ENCODE measurements around the gene CCDC90B. TPM values are rescaled to one million over a fixed set of nuclear protein-coding genes. Genes with fewer than 3 reads are reported as not detected.

CCDC90B gene
- total and polyA plus RNA-seq, 2 of the 8 experiments (the other 6 are each of a cell fraction or from before 2014, with no cell fraction given) = 21.8 to 54.5 TPM

GRCh38 chr11:83317757-83318690 lies 31.9 kb upstream of the CCDC90B start (continued):
- TF ChIP-seq ATF3 (IDR thresholded peaks at IDR 0.05; ENCODE audit: insufficient read depth, low read depth, low read length) = no peak
- no peak for TF ChIP-seq KDM5A (IDR thresholded peaks at IDR 0.05; ENCODE audit: low read length)
- TF ChIP-seq RAD21 (IDR thresholded peaks at IDR 0.05 in 1 of 2, conservative IDR thresholded peaks at IDR 0.05 in 1 of 2; ENCODE audit: low read depth in 2 of 2, low read length in 2 of 2) = no peak
- TF ChIP-seq TEAD4 (IDR thresholded peaks at IDR 0.05; ENCODE audit: low read depth, low read length) = no peak
- TF ChIP-seq CBX8 (IDR thresholded peaks at IDR 0.05; ENCODE audit: borderline replicate concordance, low read depth, low read length) = no peak
- no peak for TF ChIP-seq TAF1 (IDR thresholded peaks at IDR 0.05; ENCODE audit: low read depth, low read length)
- TF ChIP-seq CREB1 (IDR thresholded peaks at IDR 0.05) = no peak
- no peak for TF ChIP-seq RNF2 (IDR thresholded peaks at IDR 0.05; ENCODE audit: borderline replicate concordance, low read depth, low read length, missing control alignments, poor library complexity, severe bottlenecking)
- no peak for TF ChIP-seq ASH2L (IDR thresholded peaks at IDR 0.05; ENCODE audit: low read length)
- no peak for TF ChIP-seq RFX5 (IDR thresholded peaks at IDR 0.05; ENCODE audit: borderline replicate concordance, low read depth, low read length)
- no peak for TF ChIP-seq TBP (IDR thresholded peaks at IDR 0.05; ENCODE audit: low read depth, low read length)
- no peak for TF ChIP-seq EGR1 (IDR thresholded peaks at IDR 0.05; ENCODE audit: borderline replicate concordance, low read depth, low read length)
- no peak for TF ChIP-seq BRCA1 (IDR thresholded peaks at IDR 0.05; ENCODE audit: low read depth, low read length)

All from H1 (cell line).